ENCODE measurements around the gene GRB14.
"Not testable (repeated sequence)": the region's sequence is repeated elsewhere in the genome, so short reads cannot be mapped to it uniquely, and the experiment has no call there.

Gene GRB14

GRCh38 chr2:164485541-164485940, 135.7 kb downstream of the GRB14 start:
- DNase-seq = no peak

GRCh38 chr2:164479460-164479859, 141.8 kb downstream of the GRB14 start:
- no peak for DNase-seq

- DNase-seq = no peak
Measured at GRCh38 chr2:164478205-164478604, 143.1 kb downstream of the GRB14 start.

GRCh38 chr2:164474873-164475272, 146.4 kb downstream of the GRB14 start:
- DNase-seq = no peak

- no peak for DNase-seq
Measured at GRCh38 chr2:164473021-164473420, 148.3 kb downstream of the GRB14 start.

GRCh38 chr2:164465047-164465446, 156.2 kb downstream of the GRB14 start:
- not testable (repeated sequence) for DNase-seq

- no peak for DNase-seq
Measured at GRCh38 chr2:164464376-164464775, 156.9 kb downstream of the GRB14 start.

- DNase-seq = no peak
Measured at GRCh38 chr2:164458792-164459191, 162.5 kb downstream of the GRB14 start.

GRCh38 chr2:164457271-164457670, 164.0 kb downstream of the GRB14 start:
- no peak for DNase-seq

- no peak for DNase-seq
Measured at GRCh38 chr2:164456619-164457018, 164.7 kb downstream of the GRB14 start.

- DNase-seq = no peak
Measured at GRCh38 chr2:164453656-164454305, 167.5 kb downstream of the GRB14 start.

- DNase-seq = no peak
Measured at GRCh38 chr2:164450278-164450677, 171.0 kb downstream of the GRB14 start.

GRCh38 chr2:164449706-164450105, 171.6 kb downstream of the GRB14 start:
- DNase-seq = no peak

- DNase-seq = no peak
Measured at GRCh38 chr2:164447660-164448059, 173.6 kb downstream of the GRB14 start.
